ENCODE results near the gene DNAJB9. TPM values are rescaled to one million over a fixed set of nuclear protein-coding genes. Genes with fewer than 3 reads are reported as not detected.
A peak's percentile ranks its signal among the peaks of the same experiment; 100 is the strongest.
"Not testable (repeated sequence)": the region's sequence is repeated elsewhere in the genome, so short reads cannot be mapped to it uniquely, and the experiment has no call there.

DNAJB9 gene
- total RNA-seq, 2 experiments from 2014 or later: 11.3 to 11.9 TPM

- peaks cover 5% of the 10 kb centered on the region for H3K27me3 Mint-ChIP-seq
- peaks cover 1% of the 10 kb centered on the region for H3K9me3 Mint-ChIP-seq
- no peak overlapping the region for H3K27ac Mint-ChIP-seq
- ATAC-seq (ENCODE audit: low read depth): no peak
- POLR2A ChIA-PET: no interaction called here
- H3K4me1 Mint-ChIP-seq: no peaks in the 10 kb centered on the region
- no peaks in the 10 kb centered on the region for H3K36me3 Mint-ChIP-seq
- DNase-seq: no peak
- no peak overlapping the region for H3K4me3 Mint-ChIP-seq
Observed at GRCh38 chr7:108541478-108541877, 28.2 kb upstream of the DNAJB9 start.

DNA sequence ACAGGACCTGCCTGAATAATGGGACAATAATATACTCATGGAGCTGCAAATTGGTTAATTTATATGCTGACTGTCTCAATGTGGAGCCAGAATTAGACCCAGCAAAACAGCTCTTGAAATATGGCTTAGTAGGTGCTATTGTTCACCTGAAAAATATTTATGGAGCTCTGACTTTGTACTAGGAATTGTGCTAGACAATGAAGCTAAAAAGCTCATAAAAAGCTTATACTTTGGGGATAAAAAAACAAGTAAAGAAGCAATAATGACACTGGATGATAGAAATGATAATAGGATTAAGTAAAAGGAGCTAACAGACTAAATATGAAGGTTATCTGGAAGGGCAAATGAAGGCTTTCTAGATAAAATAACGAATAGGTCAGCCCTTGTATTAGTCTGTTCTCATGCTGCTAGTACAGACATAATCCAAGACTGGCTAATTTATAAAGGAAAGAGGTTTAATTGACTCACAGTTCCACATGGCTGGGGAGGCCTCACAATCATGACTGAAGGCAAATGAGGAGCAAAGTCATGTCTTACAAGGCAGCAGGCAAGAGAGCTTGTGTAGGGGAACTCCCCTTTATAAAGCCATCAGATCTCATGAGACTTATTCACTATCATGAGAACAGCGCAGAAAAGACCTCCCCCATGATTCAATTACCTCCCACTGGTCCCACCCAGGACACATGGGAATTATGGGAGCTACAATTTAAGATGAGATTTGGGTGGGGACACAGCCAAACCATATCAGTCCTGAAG lies 21.4 kb upstream of the DNAJB9 start:
- not testable (repeated sequence) for H3K36me3 Mint-ChIP-seq; ATAC-seq (ENCODE audit: low read depth); H3K4me1 Mint-ChIP-seq; H3K27me3 Mint-ChIP-seq; H3K4me3 Mint-ChIP-seq; DNase-seq; H3K27ac Mint-ChIP-seq; H3K9me3 Mint-ChIP-seq
- POLR2A ChIA-PET: interaction anchor here (1.0 kb wide), 1 partner anchor 21 kb away, joined by 6 read pairs; the partner anchor contains the start of genes DNAJB9 and THAP5

GRCh38 chr7:108556665-108557064 lies 13.0 kb upstream of the DNAJB9 start:
- H3K4me1 Mint-ChIP-seq; DNase-seq; H3K27ac Mint-ChIP-seq; H3K4me3 Mint-ChIP-seq; POLR2A ChIA-PET; ATAC-seq (ENCODE audit: low read depth); H3K27me3 Mint-ChIP-seq: not testable (repeated sequence)
- Mint-ChIP-seq H3K36me3 (peaks cover 38% of the 10 kb centered on the region), H3K9me3 (peaks cover 13% of the 10 kb centered on the region)

- Mint-ChIP-seq H3K27me3 (no peaks in the 10 kb centered on the region), H3K9me3 (peaks cover 13% of the 10 kb centered on the region), H3K4me3 (no peak overlapping the region), H3K4me1 (no peaks in the 10 kb centered on the region), H3K36me3 (peaks cover 39% of the 10 kb centered on the region), H3K27ac (no peak overlapping the region)
- no peak for ATAC-seq (ENCODE audit: low read depth)
- POLR2A ChIA-PET: no interaction called here
- DNase-seq: no peak
Observed at GRCh38 chr7:108557191-108557590, 12.5 kb upstream of the DNAJB9 start.

- no peak overlapping the region for H3K4me3 Mint-ChIP-seq
Observed at GRCh38 chr7:108557617-108558016, 12.1 kb upstream of the DNAJB9 start.

GRCh38 chr7:108559253-108559652 lies 10.4 kb upstream of the DNAJB9 start:
- DNase-seq: no peak
- Mint-ChIP-seq H3K36me3 (peaks cover 44% of the 10 kb centered on the region), H3K27ac (no peak overlapping the region), H3K9me3 (peaks cover 15% of the 10 kb centered on the region), H3K27me3 (no peaks in the 10 kb centered on the region), H3K4me1 (no peaks in the 10 kb centered on the region), H3K4me3 (no peak overlapping the region)
- ATAC-seq (ENCODE audit: low read depth): no peak
- POLR2A ChIA-PET: interaction anchor here (0.6 kb wide), 1 partner anchor 453 kb away, joined by 4 read pairs; no protein-coding TSS in a partner anchor

More at GRCh38 chr7:108557617-108558016, 12.1 kb upstream of the DNAJB9 start:
- DNase-seq: no peak
- H3K27me3 Mint-ChIP-seq: no peaks in the 10 kb centered on the region
- ATAC-seq (ENCODE audit: low read depth): no peak
- peaks cover 13% of the 10 kb centered on the region for H3K9me3 Mint-ChIP-seq
- no peak overlapping the region for H3K27ac Mint-ChIP-seq
- no peaks in the 10 kb centered on the region for H3K4me1 Mint-ChIP-seq
- POLR2A ChIA-PET: no interaction called here
- H3K36me3 Mint-ChIP-seq: peaks cover 43% of the 10 kb centered on the region

DNA sequence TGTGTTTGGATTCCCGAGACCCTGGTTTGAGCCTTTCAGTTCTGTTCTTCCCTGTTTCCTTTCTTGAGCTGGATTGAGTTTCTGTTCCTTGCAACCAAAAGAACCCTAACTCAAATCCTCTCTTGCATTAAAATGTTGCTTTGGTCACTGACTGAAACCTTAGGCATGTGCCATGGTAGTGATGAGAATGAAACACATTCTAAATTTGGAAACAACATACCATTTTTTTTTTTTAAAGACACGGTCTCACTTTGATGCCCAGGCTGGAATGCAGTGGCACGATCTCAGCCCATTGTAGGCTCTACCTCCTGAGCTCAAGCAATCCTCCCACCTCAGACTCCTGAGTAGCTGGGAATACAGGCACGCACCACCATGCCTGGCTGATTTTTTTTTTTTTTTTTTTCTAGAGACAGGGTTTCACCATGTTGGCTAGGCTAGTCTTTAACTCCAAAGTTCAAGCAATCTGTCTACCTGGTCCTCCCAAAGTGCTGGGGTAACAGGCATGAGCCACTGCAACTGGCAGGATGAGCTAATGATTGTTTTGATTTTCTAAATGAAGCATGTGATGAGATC lies 8.5 kb upstream of the DNAJB9 start:
- DNase-seq: no peak
- no peak for ATAC-seq (ENCODE audit: low read depth)
- Mint-ChIP-seq H3K27me3 (no peaks in the 10 kb centered on the region), H3K4me1 (peaks cover 3% of the 10 kb centered on the region), H3K9me3 (peaks cover 13% of the 10 kb centered on the region), H3K4me3 (no peak overlapping the region), H3K36me3 (peaks cover 56% of the 10 kb centered on the region), H3K27ac (no peak overlapping the region)
- POLR2A ChIA-PET: interaction anchor here (1.1 kb wide), 1 partner anchor 9 kb away, joined by 3 read pairs; the partner anchor contains the start of gene DNAJB9

DNA sequence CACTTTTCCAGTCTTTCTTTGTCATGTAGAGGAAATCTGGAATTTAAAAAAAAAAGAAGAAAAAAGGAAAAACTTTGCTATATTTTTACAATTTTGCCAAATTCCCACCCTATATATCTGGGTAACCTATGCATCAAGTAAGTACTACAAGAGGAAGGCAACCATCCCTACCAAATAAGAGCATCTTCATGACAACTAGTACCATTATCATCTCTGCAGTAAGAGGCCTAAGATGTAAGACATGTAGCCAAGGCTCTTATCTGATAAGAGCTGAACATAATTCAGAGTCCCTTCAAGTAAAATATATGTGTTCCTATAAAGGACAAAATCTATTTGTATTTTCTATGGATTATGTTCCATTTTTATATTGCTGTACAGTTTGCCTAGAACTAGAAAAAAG lies 3.7 kb upstream of the DNAJB9 start:
- POLR2A ChIA-PET: no interaction called here
- Mint-ChIP-seq H3K4me3 (no peak overlapping the region), H3K27me3 (no peaks in the 10 kb centered on the region), H3K9me3 (peaks cover 2% of the 10 kb centered on the region), H3K27ac (no peak overlapping the region), H3K4me1 (peaks cover 13% of the 10 kb centered on the region), H3K36me3 (peaks cover 35% of the 10 kb centered on the region)
- DNase-seq (no peak), ATAC-seq (ENCODE audit: low read depth) (no peak)

GRCh38 chr7:108568801-108569380 lies 783 bp upstream of the DNAJB9 start:
- DNase-seq (no peak), ATAC-seq (ENCODE audit: low read depth) (no peak)
- Mint-ChIP-seq H3K4me1 (peaks cover 23% of the 10 kb centered on the region), H3K4me3 (peak overlapping the region; percentile 97), H3K36me3 (peaks cover 32% of the 10 kb centered on the region), H3K27ac (peak overlapping the region; percentile 100), H3K27me3 (no peaks in the 10 kb centered on the region), H3K9me3 (peaks cover under 1% of the 10 kb centered on the region)
- POLR2A ChIA-PET: interaction anchor here (1.4 to 3.5 kb wide), 2 partner anchors 21 to 43 kb away, joined by 6 to 42 read pairs; partner anchors contain the start of gene PNPLA8

DNA sequence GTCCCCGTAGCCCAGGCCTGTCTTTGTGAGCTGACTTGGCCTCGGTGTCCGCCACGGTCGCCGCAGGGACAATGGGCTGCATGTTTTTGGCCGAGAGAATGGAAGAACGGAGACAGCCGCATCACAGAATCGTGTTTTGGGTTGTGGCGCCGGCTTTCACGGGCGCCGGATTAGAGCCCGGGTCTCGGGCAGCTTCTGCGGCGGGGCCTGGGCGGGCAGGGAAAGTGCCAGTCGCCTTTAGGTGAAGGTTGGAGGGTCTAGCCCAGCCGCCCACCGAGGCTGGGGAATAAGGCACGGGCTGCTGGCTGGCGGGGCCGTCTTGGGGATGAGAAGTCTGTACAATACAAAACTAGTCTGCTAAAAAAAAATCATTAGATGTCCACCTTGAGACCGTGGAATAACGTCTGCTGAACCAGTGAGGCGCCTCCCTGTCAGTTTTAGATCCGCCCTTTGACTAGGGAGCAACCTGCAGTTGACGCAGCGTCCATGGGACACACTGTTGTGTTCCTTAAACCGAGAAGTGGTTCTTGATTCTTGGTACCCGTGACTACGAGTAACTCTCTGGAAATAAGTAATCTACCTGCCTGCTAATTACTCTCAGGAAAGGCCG lies 577 bp downstream of the DNAJB9 start:
- Mint-ChIP-seq H3K36me3 (peaks cover 26% of the 10 kb centered on the region), H3K27ac (peak overlapping the region; percentile 100), H3K4me1 (peaks cover 23% of the 10 kb centered on the region), H3K27me3 (no peaks in the 10 kb centered on the region), H3K9me3 (no peaks in the 10 kb centered on the region), H3K4me3 (peak overlapping the region; percentile 97)
- POLR2A ChIA-PET: interaction anchor here (0.6 to 3.5 kb wide), 5 partner anchors 9 to 827 kb away, joined by 3 to 42 read pairs (median 4); partner anchors contain the start of genes CBLL1 and PNPLA8
- ATAC-seq (ENCODE audit: low read depth) (peak; percentile 3), DNase-seq (no peak)

- Mint-ChIP-seq H3K9me3 (peaks cover 2% of the 10 kb centered on the region), H3K4me3 (no peak overlapping the region), H3K36me3 (peaks cover 29% of the 10 kb centered on the region), H3K27me3 (no peaks in the 10 kb centered on the region), H3K27ac (no peak overlapping the region), H3K4me1 (peaks cover 18% of the 10 kb centered on the region)
- ATAC-seq (ENCODE audit: low read depth) (no peak), DNase-seq (no peak)
- POLR2A ChIA-PET: no interaction called here
Observed at GRCh38 chr7:108572480-108572879, 2.8 kb downstream of the DNAJB9 start.

DNA sequence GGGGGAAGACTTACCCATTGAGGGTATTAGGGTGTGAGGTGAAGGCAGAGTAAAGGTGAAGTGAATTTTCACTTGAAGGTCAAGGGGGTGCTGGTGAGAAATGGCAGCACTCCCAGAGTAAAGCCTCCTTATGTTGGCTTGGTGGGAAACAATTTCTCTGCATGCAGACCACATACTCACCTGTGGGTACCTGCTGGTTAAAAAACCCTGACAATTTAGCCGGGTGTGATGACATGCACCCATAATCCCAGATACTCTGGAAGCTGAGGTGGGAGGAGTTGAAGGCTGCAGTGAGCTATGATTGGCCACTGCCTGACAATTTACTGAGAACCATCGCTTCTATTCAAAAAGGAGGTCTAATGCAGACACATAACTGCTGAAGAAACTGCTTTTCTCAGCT lies 5.5 kb downstream of the DNAJB9 start:
- ATAC-seq (ENCODE audit: low read depth) (no peak), DNase-seq (no peak)
- H3K36me3 Mint-ChIP-seq: peaks cover 38% of the 10 kb centered on the region
- POLR2A ChIA-PET: no interaction called here
- peaks cover 7% of the 10 kb centered on the region for H3K9me3 Mint-ChIP-seq
- no peaks in the 10 kb centered on the region for H3K27me3 Mint-ChIP-seq
- peaks cover 12% of the 10 kb centered on the region for H3K4me1 Mint-ChIP-seq
- no peak overlapping the region for H3K27ac Mint-ChIP-seq
- H3K4me3 Mint-ChIP-seq: no peak overlapping the region

- no peak for ATAC-seq (ENCODE audit: low read depth)
- H3K9me3 Mint-ChIP-seq: peaks cover 8% of the 10 kb centered on the region
- no peaks in the 10 kb centered on the region for H3K27me3 Mint-ChIP-seq
- H3K36me3 Mint-ChIP-seq: peaks cover 39% of the 10 kb centered on the region
- H3K4me3 Mint-ChIP-seq: no peak overlapping the region
- POLR2A ChIA-PET: no interaction called here
- no peak for DNase-seq
- no peak overlapping the region for H3K27ac Mint-ChIP-seq
- H3K4me1 Mint-ChIP-seq: peaks cover 9% of the 10 kb centered on the region
Observed at GRCh38 chr7:108576116-108576515, 6.4 kb downstream of the DNAJB9 start.
